ENCODE measurements around the gene TNFSF15.

Gene TNFSF15

DNA sequence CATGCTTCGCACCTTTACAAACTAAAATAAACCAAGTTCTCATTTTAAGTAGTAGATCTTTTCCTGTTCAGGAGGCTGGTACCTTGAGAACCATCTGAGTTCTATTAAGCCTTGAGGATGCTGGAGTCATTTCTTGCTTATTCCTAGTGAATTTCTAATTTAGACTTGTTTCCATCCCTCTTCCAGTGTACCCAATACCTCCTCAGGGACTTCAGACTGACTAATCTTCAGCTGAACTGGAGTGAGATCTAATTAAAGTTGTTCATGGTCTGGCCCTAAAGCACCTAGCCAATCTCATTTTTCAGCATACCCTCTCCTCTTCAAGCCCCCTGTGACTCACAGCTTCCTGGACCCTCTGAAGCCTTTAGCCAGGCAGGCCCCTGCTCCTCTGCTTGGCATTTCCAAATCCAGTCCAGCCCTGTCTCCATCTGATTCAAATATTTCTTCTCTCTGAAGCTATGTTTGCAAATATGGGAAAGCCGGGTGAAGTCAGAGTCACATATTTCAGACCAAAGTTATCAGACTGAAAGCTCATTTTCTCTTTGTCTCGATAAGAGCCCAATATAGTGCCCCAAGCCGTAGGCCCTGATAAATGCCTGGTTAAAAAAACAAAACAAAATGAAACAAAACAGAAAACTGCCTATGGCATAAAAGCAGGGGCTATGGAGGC, 19.4 kb upstream of the TNFSF15 start:
- DNase-seq (ENCODE audit: low read depth) = no peak

DNA sequence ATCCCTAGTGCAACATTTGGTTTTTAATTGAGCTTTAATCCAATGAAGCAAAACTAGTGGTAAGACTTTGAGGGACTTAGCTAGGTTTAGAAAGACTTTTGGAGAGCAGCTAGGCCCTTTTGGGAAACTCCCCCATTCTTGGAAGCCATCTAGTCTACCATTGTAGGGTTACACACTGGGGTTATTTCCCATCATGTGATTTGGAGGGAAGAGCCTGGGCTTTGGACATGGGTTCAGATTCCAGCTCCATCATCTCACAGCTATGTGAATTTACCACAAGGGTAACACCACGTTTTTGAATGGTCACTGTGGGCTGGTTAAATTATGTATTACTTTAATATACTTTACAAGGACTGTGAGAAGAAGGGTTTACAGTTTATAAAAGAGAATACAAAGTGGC, 18.3 kb upstream of the TNFSF15 start:
- DNase-seq (ENCODE audit: low read depth) = no peak

GRCh38 chr9:114823441-114823840, 17.6 kb upstream of the TNFSF15 start:
- no peak for DNase-seq (ENCODE audit: low read depth)

DNA sequence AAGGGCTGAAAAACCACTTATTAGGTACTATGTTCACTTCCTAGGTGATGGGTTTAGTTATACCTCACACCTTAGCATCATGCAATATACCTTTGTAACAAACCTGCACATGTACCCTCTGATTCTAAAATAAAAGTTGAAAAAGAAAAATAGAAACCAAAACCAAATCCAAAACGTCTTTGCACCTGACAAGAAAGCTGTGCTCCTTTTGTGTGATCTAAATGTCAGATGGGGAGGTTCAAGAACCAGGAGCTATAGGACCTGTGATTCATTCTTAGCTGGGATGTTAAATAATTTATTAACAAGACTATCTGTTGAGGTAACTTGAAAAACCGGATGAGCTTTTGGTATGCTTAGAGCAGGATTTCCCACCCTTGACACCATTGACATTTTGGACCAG, 16.9 kb upstream of the TNFSF15 start:
- no peak for DNase-seq (ENCODE audit: low read depth)

DNA sequence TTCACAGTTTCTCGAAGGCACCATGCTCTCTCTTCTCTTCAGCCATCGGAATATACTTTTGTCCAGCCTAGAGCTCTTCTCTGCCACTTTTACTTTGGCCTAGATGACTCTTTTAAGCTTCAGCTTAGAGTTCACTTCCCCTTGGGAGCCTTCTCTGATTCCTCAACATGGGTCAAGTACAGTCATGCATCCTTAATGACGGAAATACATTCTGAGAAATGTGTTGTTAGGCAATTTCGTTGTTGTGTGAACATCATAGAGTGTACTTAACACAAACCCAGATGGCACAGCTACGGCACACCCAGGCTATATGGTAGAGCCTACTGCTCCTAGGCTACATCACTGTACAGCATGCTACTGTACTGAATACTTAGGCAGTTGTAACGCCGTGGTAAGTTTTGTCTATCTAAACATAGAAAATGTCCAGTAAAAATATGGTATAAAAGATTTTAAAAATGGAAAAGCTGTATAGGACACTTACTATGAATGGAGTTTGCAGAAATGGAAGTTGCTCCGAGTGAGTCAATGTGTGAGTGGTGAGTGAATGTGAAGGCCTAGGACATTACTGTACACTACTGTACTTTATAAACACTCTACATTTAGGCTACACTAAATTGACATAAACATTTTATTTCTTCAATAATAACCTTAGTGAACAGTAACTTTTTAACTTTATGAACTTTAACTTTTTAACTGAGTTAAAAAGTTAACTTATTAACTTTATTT, 15.1 kb upstream of the TNFSF15 start:
- DNase-seq (ENCODE audit: low read depth) = no peak

GRCh38 chr9:114818178-114818577, 12.3 kb upstream of the TNFSF15 start:
- DNase-seq (ENCODE audit: low read depth) = no peak

DNA sequence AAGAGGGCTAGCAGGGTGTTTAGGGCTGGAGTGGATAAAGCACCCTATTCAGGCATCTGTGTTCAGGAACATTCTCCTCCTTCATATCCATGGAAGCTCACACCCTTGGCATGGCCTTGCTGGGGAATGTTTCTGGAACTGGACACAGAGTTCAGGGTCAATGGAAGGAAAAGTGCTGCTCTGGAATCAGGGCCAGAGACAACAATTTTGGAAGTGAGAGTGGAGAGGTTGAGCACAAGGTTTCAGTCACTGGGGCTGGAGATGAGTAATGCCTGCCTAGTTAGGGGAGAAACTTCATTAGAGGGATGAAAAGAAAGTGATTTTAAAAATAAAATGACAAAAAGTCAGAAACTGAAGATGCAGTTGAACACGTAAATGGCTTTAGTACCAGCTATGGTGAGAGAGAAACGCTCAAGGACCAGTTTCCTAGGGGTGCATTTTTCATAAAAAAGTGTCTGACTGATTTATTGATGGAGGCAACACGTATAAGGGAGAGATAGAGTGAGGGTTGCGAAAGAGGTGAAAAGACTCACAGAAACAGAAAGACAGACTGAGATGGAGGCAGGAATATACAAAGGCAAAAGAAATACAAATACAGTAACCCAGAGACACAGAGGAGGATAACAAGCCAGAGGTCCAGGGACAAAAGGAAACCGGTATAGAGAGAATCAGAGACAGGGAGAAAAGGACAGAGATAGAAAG, 8.0 kb upstream of the TNFSF15 start:
- no peak for DNase-seq (ENCODE audit: low read depth)

DNA sequence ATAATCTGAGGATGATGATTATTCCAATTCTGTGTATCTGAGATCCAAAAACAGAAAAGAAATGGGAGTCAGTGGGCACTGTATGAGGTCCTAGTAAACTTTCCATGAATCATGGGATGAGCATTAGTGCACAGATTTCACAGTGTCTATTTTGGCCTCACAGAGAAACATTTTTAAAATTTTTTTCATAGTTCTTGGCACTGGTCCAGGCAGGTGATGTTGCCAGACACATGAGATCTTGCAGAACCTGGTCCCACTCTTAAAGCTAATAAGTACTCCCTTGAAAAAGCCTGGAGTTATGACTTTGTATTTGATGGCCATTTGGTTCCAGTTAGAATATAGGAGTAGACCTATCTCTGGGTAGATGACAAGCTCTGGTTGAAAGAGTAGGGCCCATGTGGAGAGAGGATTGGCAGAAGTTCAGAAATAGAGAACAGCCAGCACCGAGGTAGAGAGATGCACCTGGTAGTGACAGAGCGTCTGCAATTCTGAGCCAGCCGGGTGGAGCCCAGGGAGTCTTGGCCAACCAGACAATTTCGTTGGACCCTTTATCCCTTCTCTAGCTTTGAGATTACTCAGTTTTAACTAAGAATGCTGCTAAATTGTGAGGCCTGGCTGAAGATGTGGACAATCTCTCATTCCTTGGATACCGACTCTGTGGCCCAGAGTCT, 6.3 kb upstream of the TNFSF15 start:
- DNase-seq (ENCODE audit: low read depth) = no peak

DNA sequence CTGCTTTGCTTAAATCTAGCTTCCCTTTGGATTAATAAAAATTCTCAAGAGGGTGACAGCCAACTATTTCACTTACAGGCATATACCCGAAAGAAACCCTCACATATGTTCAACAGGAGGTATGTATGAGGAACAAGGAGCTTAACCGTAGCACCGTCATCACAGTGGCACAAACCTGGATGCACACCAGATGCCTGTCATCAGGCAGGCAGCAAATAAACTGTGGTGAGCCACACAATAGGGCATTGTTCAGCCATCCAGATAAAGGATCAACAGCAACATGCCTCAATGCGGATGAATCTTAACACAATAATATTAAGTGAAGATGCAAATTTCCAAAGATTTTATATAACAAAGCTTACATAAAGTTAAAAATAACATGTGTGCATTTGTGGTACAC, 5.5 kb upstream of the TNFSF15 start:
- no peak for DNase-seq (ENCODE audit: low read depth)

GRCh38 chr9:114810614-114811013, 4.8 kb upstream of the TNFSF15 start:
- no peak for DNase-seq (ENCODE audit: low read depth)

GRCh38 chr9:114806526-114806900, 674 bp upstream of the TNFSF15 start:
- no peak for DNase-seq (ENCODE audit: low read depth)

GRCh38 chr9:114804505-114804904, 1.3 kb downstream of the TNFSF15 start:
- DNase-seq (ENCODE audit: low read depth) = no peak

GRCh38 chr9:114803479-114804265, 2.2 kb downstream of the TNFSF15 start:
- DNase-seq (ENCODE audit: low read depth) = no peak

DNA sequence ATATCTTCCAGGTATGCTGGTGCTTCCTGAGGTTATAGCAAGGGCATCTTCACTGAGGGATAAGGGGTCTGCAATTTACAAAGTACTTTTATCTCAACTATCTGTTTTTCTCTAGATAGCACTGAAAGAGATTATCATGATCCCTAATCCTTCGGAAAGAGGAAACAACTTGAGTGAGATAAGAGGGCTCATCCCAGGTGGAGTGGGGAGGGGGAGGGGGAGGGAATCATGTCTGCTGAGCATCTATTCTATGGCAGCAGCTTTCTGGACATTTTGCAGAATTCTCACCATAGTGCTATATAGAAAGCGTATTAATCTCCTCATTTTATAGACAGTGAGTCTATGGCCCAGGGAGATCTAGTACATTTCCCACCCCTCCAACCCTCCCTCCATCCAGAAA, 5.9 kb downstream of the TNFSF15 start:
- DNase-seq (ENCODE audit: low read depth) = no peak

GRCh38 chr9:114799441-114799840, 6.4 kb downstream of the TNFSF15 start:
- no peak for DNase-seq (ENCODE audit: low read depth)

DNA sequence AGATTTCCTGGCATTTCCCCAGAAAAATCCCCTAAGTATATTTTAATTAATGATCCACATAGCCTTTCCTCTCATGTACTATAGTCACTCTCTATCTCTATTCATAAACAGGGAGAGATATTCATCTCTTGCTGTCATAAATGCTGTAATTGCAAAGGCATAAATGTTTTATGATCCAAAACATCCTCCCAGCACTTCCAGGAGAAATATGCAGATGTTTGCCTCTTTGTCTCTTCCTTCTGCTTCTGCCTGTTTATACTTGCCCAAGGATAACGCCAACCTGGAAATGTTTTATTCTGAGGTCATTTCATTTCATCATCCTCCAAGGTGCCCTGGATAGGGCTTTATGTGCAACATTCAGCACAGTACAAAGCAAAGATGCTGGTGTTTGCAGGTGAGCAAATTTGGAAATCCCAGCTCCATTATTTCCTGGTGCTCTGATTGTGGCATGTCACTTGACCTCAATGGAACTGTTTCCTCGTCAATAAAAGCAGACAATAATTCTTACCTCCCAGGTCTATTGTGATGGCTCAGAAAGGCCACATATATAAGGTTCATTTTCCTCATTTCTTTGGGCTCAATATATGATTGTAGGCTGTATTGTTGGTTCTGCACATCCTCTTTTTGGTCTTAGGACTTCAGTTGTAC, 6.9 kb downstream of the TNFSF15 start:
- DNase-seq (ENCODE audit: low read depth) = no peak

GRCh38 chr9:114798101-114798500, 7.7 kb downstream of the TNFSF15 start:
- DNase-seq (ENCODE audit: low read depth) = no peak

DNA sequence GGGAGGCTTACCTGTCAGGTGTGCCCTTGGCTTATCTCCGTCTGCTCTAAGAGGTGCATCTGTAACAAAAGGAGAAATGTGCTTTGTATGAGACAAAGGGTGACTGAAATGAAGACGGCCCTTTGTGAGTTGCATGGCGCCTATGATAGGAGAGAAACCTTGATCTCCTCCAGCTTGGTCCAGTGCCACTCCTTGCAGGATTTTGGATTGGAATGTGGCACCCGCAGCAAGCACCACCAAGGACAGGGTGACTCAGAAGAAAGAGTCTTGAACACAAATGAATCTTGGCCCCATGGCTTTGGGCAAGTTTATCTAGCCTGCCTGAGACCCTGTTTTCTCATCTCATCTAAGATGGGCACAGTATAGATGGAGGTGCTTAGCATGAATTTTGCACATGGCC, 13.4 kb downstream of the TNFSF15 start:
- DNase-seq (ENCODE audit: low read depth) = no peak

DNA sequence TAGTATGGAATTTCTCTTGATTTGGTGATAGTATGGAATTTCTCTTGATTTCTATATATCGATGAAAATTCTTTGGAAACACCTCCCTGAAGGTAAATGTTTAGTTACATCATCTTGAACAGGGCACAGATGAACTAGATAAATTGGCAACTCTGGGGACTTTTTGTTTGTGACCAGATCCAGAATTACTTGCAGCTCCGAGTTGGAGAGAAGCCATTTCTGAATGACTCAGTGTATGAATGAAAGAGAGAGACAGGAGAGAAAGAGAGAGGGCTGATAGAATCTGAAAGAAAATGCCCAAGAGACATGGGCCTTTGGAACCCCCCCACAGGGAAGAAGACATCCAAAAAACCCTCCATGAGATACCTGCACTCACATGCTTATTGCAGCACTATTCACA, 14.1 kb downstream of the TNFSF15 start:
- no peak for DNase-seq (ENCODE audit: low read depth)

DNA sequence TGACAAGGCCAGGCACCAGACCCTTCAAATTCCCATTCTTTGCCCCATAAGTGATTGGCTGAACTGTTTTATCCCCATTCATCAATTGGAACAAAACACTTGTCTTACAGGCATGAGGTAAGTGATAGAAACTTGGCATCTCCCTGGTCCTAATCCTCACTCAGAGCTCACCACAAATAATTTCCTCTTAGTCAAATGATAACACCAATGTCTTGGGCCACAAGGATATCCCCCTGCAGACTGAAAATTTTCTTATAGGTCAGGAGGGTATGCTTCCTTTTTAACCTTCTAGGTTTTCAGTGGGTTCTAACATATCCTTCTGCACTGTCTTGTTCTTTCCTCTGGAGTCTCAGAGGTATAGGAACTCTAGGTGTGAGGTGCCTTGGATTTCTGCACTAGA, 14.5 kb downstream of the TNFSF15 start:
- no peak for DNase-seq (ENCODE audit: low read depth)

GRCh38 chr9:114790521-114790920, 15.3 kb downstream of the TNFSF15 start:
- no peak for DNase-seq (ENCODE audit: low read depth)

DNA sequence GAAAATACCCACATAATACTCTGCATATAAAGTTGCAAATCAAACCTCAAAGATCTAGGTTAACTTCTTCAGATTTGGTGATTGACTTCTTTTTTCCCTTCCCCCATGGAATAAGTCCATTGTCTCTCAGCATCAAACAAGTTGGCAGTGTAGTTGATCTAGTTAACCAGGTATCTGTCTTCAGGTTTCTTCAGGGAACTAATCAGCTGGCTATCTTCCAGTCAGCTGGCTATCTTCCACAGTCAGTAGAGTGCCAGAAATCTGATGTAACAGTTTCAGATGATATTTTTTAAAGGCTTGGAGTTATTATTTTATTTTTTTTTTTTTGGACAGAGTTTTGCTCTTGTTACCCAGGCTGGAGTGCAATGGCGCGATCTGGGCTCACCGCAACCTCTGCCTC, 16.8 kb downstream of the TNFSF15 start:
- DNase-seq (ENCODE audit: low read depth) = no peak

All from stimulated activated CD4-positive, alpha-beta T cell treated with anti-CD3 and anti-CD28 coated beads, Interleukin-2, amount 100 ng/mL, for 4 hours (primary cell).